Measurements from ENCODE around the gene ANK2. TPM values are rescaled to one million over a fixed set of nuclear protein-coding genes. Genes with fewer than 3 reads are reported as not detected.

ANK2 gene
- total RNA-seq, 1 experiment from 2014 or later = 5.5 TPM

GRCh38 chr4:113385281-113385899, 335.9 kb downstream of the ANK2 start:
- ChIA-PET POLR2A (interaction anchor here (0.6 kb wide), 1 partner anchor 1159 kb away, joined by 3 read pairs; no protein-coding TSS in a partner anchor), CTCF (interaction anchor here (0.5 kb wide), 1 partner anchor 976 kb away, joined by 7 read pairs; no protein-coding TSS in a partner anchor)
- in situ Hi-C loops (cut with HindIII; ENCODE audit: low pct_unique_long_range_greater_than_20kb, low sequenced_read_pairs) = no loop called here
- no TSS peak for BruUV-seq (replicated peaks)
- ATAC-seq (no peak), DNase-seq (ENCODE audit: low read depth, low spot score) (no peak)
- Histone ChIP-seq H3K36me3 (ENCODE audit: control insufficient read depth, insufficient read depth, low read length) (no peaks in the 10 kb centered on the region), H3K27me3 (ENCODE audit: control insufficient read depth, insufficient read depth, low read length) (no peaks in the 10 kb centered on the region), H3K9me3 (ENCODE audit: control insufficient read depth, insufficient read depth, low read depth, low read length) (no peaks in the 10 kb centered on the region), H3K4me1 (ENCODE audit: control insufficient read depth, insufficient read depth, low read length) (no peaks in the 10 kb centered on the region), H3K4me3 (ENCODE audit: low read depth in 2 of 2, low read length in 2 of 2) (no peak overlapping the region), H3K27ac (ENCODE audit: low read length) (no peak overlapping the region)
- intact Hi-C loops (cut with micrococcal nuclease; ENCODE audit: unreplicated experiment) = no loop called here
- TF ChIP-seq, protein P1, sequence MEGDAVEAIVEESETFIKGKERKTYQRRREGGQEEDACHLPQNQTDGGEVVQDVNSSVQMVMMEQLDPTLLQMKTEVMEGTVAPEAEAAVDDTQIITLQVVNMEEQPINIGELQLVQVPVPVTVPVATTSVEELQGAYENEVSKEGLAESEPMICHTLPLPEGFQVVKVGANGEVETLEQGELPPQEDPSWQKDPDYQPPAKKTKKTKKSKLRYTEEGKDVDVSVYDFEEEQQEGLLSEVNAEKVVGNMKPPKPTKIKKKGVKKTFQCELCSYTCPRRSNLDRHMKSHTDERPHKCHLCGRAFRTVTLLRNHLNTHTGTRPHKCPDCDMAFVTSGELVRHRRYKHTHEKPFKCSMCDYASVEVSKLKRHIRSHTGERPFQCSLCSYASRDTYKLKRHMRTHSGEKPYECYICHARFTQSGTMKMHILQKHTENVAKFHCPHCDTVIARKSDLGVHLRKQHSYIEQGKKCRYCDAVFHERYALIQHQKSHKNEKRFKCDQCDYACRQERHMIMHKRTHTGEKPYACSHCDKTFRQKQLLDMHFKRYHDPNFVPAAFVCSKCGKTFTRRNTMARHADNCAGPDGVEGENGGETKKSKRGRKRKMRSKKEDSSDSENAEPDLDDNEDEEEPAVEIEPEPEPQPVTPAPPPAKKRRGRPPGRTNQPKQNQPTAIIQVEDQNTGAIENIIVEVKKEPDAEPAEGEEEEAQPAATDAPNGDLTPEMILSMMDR (IDR thresholded peaks at IDR 0.05) = no peak
- TF ChIP-seq SIN3A (IDR thresholded peaks at IDR 0.05; ENCODE audit: borderline replicate concordance, insufficient read depth, low read depth, low read length) (no peak), TCF7L2 (IDR thresholded peaks at IDR 0.05; ENCODE audit: low read depth, low read length) (no peak), POLR2AphosphoS5 (IDR thresholded peaks at IDR 0.05; ENCODE audit: low read depth, low read length) (no peak)
- TF ChIP-seq, protein P2, sequence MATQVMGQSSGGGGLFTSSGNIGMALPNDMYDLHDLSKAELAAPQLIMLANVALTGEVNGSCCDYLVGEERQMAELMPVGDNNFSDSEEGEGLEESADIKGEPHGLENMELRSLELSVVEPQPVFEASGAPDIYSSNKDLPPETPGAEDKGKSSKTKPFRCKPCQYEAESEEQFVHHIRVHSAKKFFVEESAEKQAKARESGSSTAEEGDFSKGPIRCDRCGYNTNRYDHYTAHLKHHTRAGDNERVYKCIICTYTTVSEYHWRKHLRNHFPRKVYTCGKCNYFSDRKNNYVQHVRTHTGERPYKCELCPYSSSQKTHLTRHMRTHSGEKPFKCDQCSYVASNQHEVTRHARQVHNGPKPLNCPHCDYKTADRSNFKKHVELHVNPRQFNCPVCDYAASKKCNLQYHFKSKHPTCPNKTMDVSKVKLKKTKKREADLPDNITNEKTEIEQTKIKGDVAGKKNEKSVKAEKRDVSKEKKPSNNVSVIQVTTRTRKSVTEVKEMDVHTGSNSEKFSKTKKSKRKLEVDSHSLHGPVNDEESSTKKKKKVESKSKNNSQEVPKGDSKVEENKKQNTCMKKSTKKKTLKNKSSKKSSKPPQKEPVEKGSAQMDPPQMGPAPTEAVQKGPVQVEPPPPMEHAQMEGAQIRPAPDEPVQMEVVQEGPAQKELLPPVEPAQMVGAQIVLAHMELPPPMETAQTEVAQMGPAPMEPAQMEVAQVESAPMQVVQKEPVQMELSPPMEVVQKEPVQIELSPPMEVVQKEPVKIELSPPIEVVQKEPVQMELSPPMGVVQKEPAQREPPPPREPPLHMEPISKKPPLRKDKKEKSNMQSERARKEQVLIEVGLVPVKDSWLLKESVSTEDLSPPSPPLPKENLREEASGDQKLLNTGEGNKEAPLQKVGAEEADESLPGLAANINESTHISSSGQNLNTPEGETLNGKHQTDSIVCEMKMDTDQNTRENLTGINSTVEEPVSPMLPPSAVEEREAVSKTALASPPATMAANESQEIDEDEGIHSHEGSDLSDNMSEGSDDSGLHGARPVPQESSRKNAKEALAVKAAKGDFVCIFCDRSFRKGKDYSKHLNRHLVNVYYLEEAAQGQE (IDR thresholded peaks at IDR 0.05; ENCODE audit: insufficient read depth in 1 of 2, low read depth in 2 of 2, low read length in 1 of 2) = no peak

GRCh38 chr4:113389160-113389559, 339.7 kb downstream of the ANK2 start:
- ChIA-PET POLR2A (no interaction called here), CTCF (no interaction called here)
- no TSS peak for BruUV-seq (replicated peaks)
- no peak for DNase-seq (ENCODE audit: low read depth, low spot score)
- no peak overlapping the region for H3K4me3 ChIP-seq (ENCODE audit: low read depth in 2 of 2, low read length in 2 of 2)
- in situ Hi-C loops (cut with HindIII; ENCODE audit: low pct_unique_long_range_greater_than_20kb, low sequenced_read_pairs) (no loop called here), intact Hi-C loops (cut with micrococcal nuclease; ENCODE audit: unreplicated experiment) (no loop called here)
- no peak for ATAC-seq
- H3K27me3 ChIP-seq (ENCODE audit: control insufficient read depth, insufficient read depth, low read length) = no peaks in the 10 kb centered on the region
- no peak overlapping the region for H3K27ac ChIP-seq (ENCODE audit: low read length)
- no peaks in the 10 kb centered on the region for H3K9me3 ChIP-seq (ENCODE audit: control insufficient read depth, insufficient read depth, low read depth, low read length)
- TF ChIP-seq, protein P2 (IDR thresholded peaks at IDR 0.05; ENCODE audit: insufficient read depth in 1 of 2, low read depth in 2 of 2, low read length in 1 of 2) = no peak
- TF ChIP-seq POLR2AphosphoS5 (IDR thresholded peaks at IDR 0.05; ENCODE audit: low read depth, low read length) (no peak), SIN3A (IDR thresholded peaks at IDR 0.05; ENCODE audit: borderline replicate concordance, insufficient read depth, low read depth, low read length) (no peak)
- TF ChIP-seq, protein P1 (IDR thresholded peaks at IDR 0.05) = no peak
- no peaks in the 10 kb centered on the region for H3K4me1 ChIP-seq (ENCODE audit: control insufficient read depth, insufficient read depth, low read length)
- H3K36me3 ChIP-seq (ENCODE audit: control insufficient read depth, insufficient read depth, low read length) = no peaks in the 10 kb centered on the region

Data from Panc1 (cell line).